HepG2 (cell line): ENCODE measurements around the gene MEX3C. TPM values are rescaled to one million over a fixed set of nuclear protein-coding genes. Genes with fewer than 3 reads are reported as not detected.

Experiments used
- ATAC-seq: fragments of 200-7000 bp; cut with Tn5 transposase; 3 replicates; pipeline ENCODE4 v1.9.1; 2020; ENCODE audit warnings: mild to moderate bottlenecking, moderate library complexity
- BruUV-seq: library from RNA; stranded (reverse); fragments of 400-500 nt; replicated peaks from 2 replicates; lab custom pipeline; 2021; lab: Mats Ljungman, UMichigan
- CTCF ChIA-PET: fragments of 300-600 bp; formaldehyde crosslinking; extraction: SDS; loops from one replicate; lab custom pipeline; 2021; ENCODE audit warnings: low total read pairs, inconsistent platforms, low intra/inter-chr PET ratio; lab: Yijun Ruan, JAX
- POLR2A ChIA-PET: fragments of 350-600 bp; sonication (Branson Sonifier 250); formaldehyde crosslinking; loops from one replicate; lab custom pipeline; 2020; ENCODE audit warnings: antibody characterized with exemption, inconsistent platforms; lab: Yijun Ruan, JAX
- DNase-seq: peaks from one replicate; pipeline ENCODE4 v3.0.0-alpha.2; 2015; ENCODE audit warnings: low spot score
- FAIRE-seq: peaks from 3 replicates; lab custom pipeline; 2011; peaks lifted over from hg19 to GRCh38; lab: Jason Lieb, UNC
- H2AFZ ChIP-seq: one replicate; pipeline ENCODE4 v1.6.1; 2011; ENCODE audit warnings: low read length, inconsistent platforms
- H3K27ac ChIP-seq: fragments of 300-600 bp; 3 replicates; pipeline ENCODE4 v1.8.0; 2011; ENCODE audit warnings: mixed run types, mild to moderate bottlenecking, mixed read lengths, low read length, inconsistent platforms; ENCODE audit not compliant: insufficient read depth; ENCODE audit errors: extremely low read length
- H3K27me3 ChIP-seq, 2 experiments: fragments of 200-600 bp in 1 of 2; 2 replicates in 1 of 2; 3 replicates in 1 of 2; pipeline versions ENCODE4 v1.6.0 to v1.8.0; 2011; ENCODE audit warnings: low read length in 2 of 2, mild to moderate bottlenecking in 2 of 2, moderate library complexity in 2 of 2, inconsistent platforms in 1 of 2; ENCODE audit not compliant: insufficient read depth in 2 of 2, control insufficient read depth in 1 of 2
- H3K36me3 ChIP-seq, 2 experiments: fragments of 200-600 bp in 1 of 2; replicated peaks in 1 of 2; 2 replicates in 1 of 2; 3 replicates in 1 of 2; pipeline versions ENCODE4 v1.5.1 to v1.8.0; 2011; ENCODE audit warnings: low read length in 2 of 2, inconsistent platforms in 1 of 2; ENCODE audit not compliant: insufficient read depth in 2 of 2, control insufficient read depth in 1 of 2
- H3K4me1 ChIP-seq: 2 replicates; pipeline ENCODE4 v1.5.1; 2012; ENCODE audit warnings: low read length, inconsistent platforms; ENCODE audit not compliant: insufficient read depth
- H3K4me2 ChIP-seq: 2 replicates; pipeline ENCODE4 v1.6.0; 2011; ENCODE audit warnings: low read depth, low read length, inconsistent platforms
- H3K4me3 ChIP-seq, 3 experiments: fragments of 200-600 bp in 1 of 3; sonication (generic), shearing (Covaris generic) in 1 of 3; replicated peaks in 1 of 3; 2 replicates each; pipeline ENCODE4 v1.5.1; 2011 to 2016; ENCODE audit warnings: low read length in 3 of 3, inconsistent platforms in 2 of 3, low read depth in 2 of 3, mild to moderate bottlenecking in 2 of 3, control low read depth in 1 of 3, mixed read lengths in 1 of 3; ENCODE audit not compliant: insufficient read depth in 1 of 3
- H3K79me2 ChIP-seq: one replicate; pipeline ENCODE4 v1.6.1; 2011; ENCODE audit warnings: low read length, inconsistent platforms; ENCODE audit not compliant: insufficient read depth
- H3K9ac ChIP-seq: 2 replicates; pipeline ENCODE4 v1.6.0; 2011; ENCODE audit warnings: mild to moderate bottlenecking, low read depth, low read length, inconsistent platforms; ENCODE audit not compliant: insufficient read depth
- H3K9me3 ChIP-seq: 2 replicates; pipeline ENCODE4 v1.5.1; 2012; ENCODE audit warnings: mild to moderate bottlenecking, low read length
- H4K20me1 ChIP-seq: 2 replicates; pipeline ENCODE4 v1.6.0; 2011; ENCODE audit warnings: inconsistent platforms, mild to moderate bottlenecking, low read length, moderate library complexity; ENCODE audit not compliant: insufficient read depth
- BORCS8-MEF2B ChIP-seq: sonication (generic); formaldehyde crosslinking; IDR thresholded peaks from 2 replicates; pipeline ENCODE4 v1.8.0; 2022; ENCODE audit warnings: mild to moderate bottlenecking, missing genetic modification reagents
- BRD4 ChIP-seq: sonication (generic); formaldehyde crosslinking; IDR thresholded peaks from 2 replicates; pipeline ENCODE4 v1.4.0; 2020; ENCODE audit warnings: missing genetic modification reagents
- CAMTA2 ChIP-seq: sonication (generic); formaldehyde crosslinking; IDR thresholded peaks from 2 replicates; pipeline ENCODE4 v1.4.0; 2020; ENCODE audit warnings: mild to moderate bottlenecking, missing genetic modification reagents, borderline replicate concordance
- E2F1 ChIP-seq: sonication (generic); formaldehyde crosslinking; IDR thresholded peaks from 2 replicates; pipeline ENCODE4 v1.5.0; 2020; ENCODE audit warnings: missing genetic modification reagents
- HDAC1 ChIP-seq: sonication (generic); formaldehyde crosslinking; IDR thresholded peaks from 2 replicates; pipeline ENCODE4 v1.5.1; 2020; ENCODE audit warnings: mild to moderate bottlenecking, missing genetic modification reagents
- HNF1A ChIP-seq, 2 experiments: sonication (generic) in 1 of 2; formaldehyde crosslinking in 1 of 2; IDR thresholded peaks; 2 replicates each; pipeline versions ENCODE4 v1.4.0 to v1.6.1; 2016 to 2020; ENCODE audit warnings: borderline replicate concordance in 1 of 2, low read depth in 1 of 2, mild to moderate bottlenecking in 1 of 2, missing genetic modification reagents in 1 of 2
- KDM5B ChIP-seq: sonication (generic); formaldehyde crosslinking; IDR thresholded peaks from 2 replicates; pipeline ENCODE4 v1.4.0; 2020; ENCODE audit warnings: missing genetic modification reagents, mild to moderate bottlenecking, borderline replicate concordance
- MAFG ChIP-seq: sonication (generic); formaldehyde crosslinking; IDR thresholded peaks from 2 replicates; pipeline ENCODE4 v1.5.1; 2020; ENCODE audit warnings: mild to moderate bottlenecking, missing genetic modification reagents
- MLLT10 ChIP-seq: sonication (generic); formaldehyde crosslinking; IDR thresholded peaks from 2 replicates; pipeline ENCODE4 v1.4.0; 2020; ENCODE audit warnings: missing genetic modification reagents
- PHF8 ChIP-seq: sonication (generic); formaldehyde crosslinking; IDR thresholded peaks from 2 replicates; pipeline ENCODE4 v1.5.0; 2020; ENCODE audit warnings: missing genetic modification reagents
- TRIM24 ChIP-seq: sonication (generic); formaldehyde crosslinking; IDR thresholded peaks from 2 replicates; pipeline ENCODE4 v1.8.0; 2022; ENCODE audit warnings: mild to moderate bottlenecking, missing genetic modification reagents
- YEATS4 ChIP-seq: sonication (generic); formaldehyde crosslinking; IDR thresholded peaks from 2 replicates; pipeline ENCODE4 v1.4.0; 2020; ENCODE audit warnings: missing genetic modification reagents, borderline replicate concordance
- ZNF337 ChIP-seq: sonication (generic); formaldehyde crosslinking; IDR thresholded peaks from 2 replicates; pipeline ENCODE4 v1.5.1; 2020; ENCODE audit warnings: missing genetic modification reagents, low read depth, mild to moderate bottlenecking, borderline replicate concordance
- ZNF446 ChIP-seq: sonication (generic); formaldehyde crosslinking; IDR thresholded peaks from 2 replicates; pipeline ENCODE4 v1.5.0; 2020; ENCODE audit warnings: mild to moderate bottlenecking, missing genetic modification reagents
- ZXDC ChIP-seq: sonication (generic); formaldehyde crosslinking; IDR thresholded peaks from 2 replicates; pipeline ENCODE4 v1.5.0; 2020; ENCODE audit warnings: mild to moderate bottlenecking, missing genetic modification reagents
- WGBS: methylation state at CpG from one replicate; pipeline ENCODE4 v1.1.6; 2017; ENCODE audit warnings: low lambda C conversion rate; 5-methylcytosine and 5-hydroxymethylcytosine counted together
- in situ Hi-C: cut with HindIII; loops from 2 replicates; pipeline ENCODE4 v1.10.0; 2017; ENCODE audit warnings: low pct_unique_long_range_greater_than_20kb; ENCODE audit not compliant: extremely low pct_ligation_motif_present
- intact Hi-C: fragments of 100-400 bp; cut with micrococcal nuclease; formaldehyde crosslinking; loops from one replicate; pipeline ENCODE4 v1.10.0; 2022; ENCODE audit not compliant: unreplicated experiment
- polyA plus RNA-seq, 8 experiments: library from polyadenylated mRNA; depleted of rRNA in 3 of 8; stranded (reverse) in 7 of 8; unstranded in 1 of 8; fragments of >200 nt; fragmentation: Illumina TruSeq in 4 of 8; extraction: Trizol in 4 of 8; gene quantifications; 2 replicates each; pipeline versions ENCODE4 v1.2.1 to v1.2.3, GENCODE V29; 2011 to 2016; ENCODE audit warnings: low read depth in 4 of 8, missing spikeins in 1 of 8, mixed read lengths in 1 of 8; ENCODE audit not compliant: insufficient read depth in 1 of 8
- total RNA-seq, 5 experiments: library from RNA; depleted of rRNA; stranded (reverse); fragments of >200 nt; fragmentation: Illumina TruSeq; extraction: Trizol; gene quantifications; 2 replicates each; pipeline ENCODE4 v1.2.3, GENCODE V29; 2016; ENCODE audit warnings: low read depth in 1 of 5

Gene MEX3C
- total and polyA plus RNA-seq, 2 of the 13 experiments (the other 11 are each of a cell fraction or from before 2014, with no cell fraction given) = 34.8 to 36.4 TPM

GRCh38 chr18:51196118-51196810, 1.2 kb downstream of the MEX3C start:
- POLR2A ChIA-PET = interaction anchor here (0.7 to 2.1 kb wide), 5 partner anchors 13 to 166 kb away, joined by 3 to 17 read pairs (median 5); partner anchors contain the start of gene SMAD4
- under 1% methylated on average over 33 of the region's 67 CpGs for WGBS
- Histone ChIP-seq H3K36me3 (no peaks in the 10 kb centered on the region), H3K9ac (peak overlapping the region; percentile 97), H4K20me1 (peaks cover 38% of the 10 kb centered on the region), H3K79me2 (peaks cover 56% of the 10 kb centered on the region), H3K9me3 (no peaks in the 10 kb centered on the region), H3K4me1 (peaks cover 36% of the 10 kb centered on the region), H2AFZ (no peak overlapping the region), H3K4me3 (peak overlapping the region; percentile 75 to 99 (median 90)), H3K27me3 (no peaks in the 10 kb centered on the region), H3K27ac (peak overlapping the region; percentile 79), H3K4me2 (peak overlapping the region; percentile 89)
- no peak for DNase-seq
- TSS peak; percentile 96 for BruUV-seq
- in situ Hi-C loops = no loop called here
- CTCF ChIA-PET = no interaction called here
- FAIRE-seq = no peak
- intact Hi-C loops = loop anchor here (5.0 kb wide), 1 partner anchor 186 kb away; no protein-coding TSS in a partner anchor
- no peak for ATAC-seq
- TF ChIP-seq ZNF446 (CRISPR knock-in tag) (0 out of 2 replicates have a peak, but pooled peaks have one; percentile 23), ZXDC (CRISPR knock-in tag) (0 out of 2 replicates have a peak, but pooled peaks have one; percentile 38), ZNF337 (CRISPR knock-in tag) (no peak), MAFG (CRISPR knock-in tag) (0 out of 2 replicates have a peak, but pooled peaks have one; percentile 48), YEATS4 (CRISPR knock-in tag) (peak; percentile 52; the same call in 1 of the 2 replicates), HNF1A (IDR thresholded peaks at IDR 0.05; ENCODE audit: low read depth) (no peak), HNF1A (CRISPR knock-in tag; IDR thresholded peaks at IDR 0.05; ENCODE audit: borderline replicate concordance) (no peak), E2F1 (CRISPR knock-in tag) (0 out of 2 replicates have a peak, but pooled peaks have one; percentile 24), BORCS8-MEF2B (CRISPR knock-in tag) (0 out of 2 replicates have a peak, but pooled peaks have one; percentile 32), HDAC1 (peak; percentile 48; the same call in 1 of the 2 replicates), BRD4 (CRISPR knock-in tag) (0 out of 2 replicates have a peak, but pooled peaks have one; percentile 37), CAMTA2 (CRISPR knock-in tag) (0 out of 2 replicates have a peak, but pooled peaks have one; percentile 42), KDM5B (CRISPR knock-in tag) (no peak), MLLT10 (CRISPR knock-in tag) (no peak), TRIM24 (no peak), PHF8 (CRISPR knock-in tag) (peak; percentile 61)
